IMR-90 (cell line): Measurements from ENCODE around the gene DDAH2.

ENCODE experiments used
- BHLHE40 ChIP-seq: fragments of 150-350 bp; IDR thresholded peaks from 2 replicates; pipeline ENCODE4 v1.6.1; 2016; ENCODE audit warnings: mild to moderate bottlenecking, low read depth, low read length
- CEBPB ChIP-seq: IDR thresholded peaks from 2 replicates; pipeline ENCODE4 v1.6.1; 2012; ENCODE audit warnings: low read depth, low read length, improper control_type of control experiment
- CHD1 ChIP-seq: IDR thresholded peaks from 2 replicates; pipeline ENCODE4 v1.6.1; 2012; ENCODE audit warnings: low read depth, low read length, improper control_type of control experiment
- CTCF ChIP-seq: conservative IDR thresholded peaks from 2 replicates; pipeline ENCODE4 v1.5.1; 2012; ENCODE audit warnings: mild to moderate bottlenecking, low read depth, low read length, improper control_type of control experiment
- ELK1 ChIP-seq: fragments of 150-350 bp; IDR thresholded peaks from 2 replicates; pipeline ENCODE4 v1.6.1; 2016; ENCODE audit warnings: low read depth, mild to moderate bottlenecking, low read length, moderate library complexity, borderline replicate concordance
- FOS ChIP-seq: fragments of 150-350 bp; IDR thresholded peaks from 2 replicates; pipeline ENCODE4 v1.6.1; 2016; ENCODE audit warnings: low read depth, low read length
- MAFK ChIP-seq: IDR thresholded peaks from 2 replicates; pipeline ENCODE4 v1.6.1; 2012; ENCODE audit warnings: low read depth, low read length, improper control_type of control experiment
- POLR2A ChIP-seq: IDR thresholded peaks from 2 replicates; pipeline ENCODE4 v1.6.1; 2012; ENCODE audit warnings: mild to moderate bottlenecking, low read depth, low read length
- RCOR1 ChIP-seq: IDR thresholded peaks from 2 replicates; pipeline ENCODE4 v1.6.1; 2012; ENCODE audit warnings: mild to moderate bottlenecking, low read length, improper control_type of control experiment; ENCODE audit not compliant: insufficient replicate concordance
- USF2 ChIP-seq: fragments of 150-350 bp; IDR thresholded peaks from 2 replicates; pipeline ENCODE4 v1.6.1; 2017; ENCODE audit warnings: mild to moderate bottlenecking, antibody characterized with exemption, low read length, low read depth

- TF ChIP-seq CTCF (no peak), ELK1 (no peak), BHLHE40 (no peak), POLR2A (no peak), FOS (no peak), MAFK (no peak), CHD1 (no peak), RCOR1 (no peak), CEBPB (no peak), USF2 (no peak)
Measured at GRCh38 chr6:31761343-31761742, 32.2 kb upstream of the DDAH2 start.
